Esophagus squamous epithelium (tissue), 5 donors: ENCODE results near the gene MSI1. TPM values are rescaled to one million over a fixed set of nuclear protein-coding genes. Genes with fewer than 3 reads are reported as not detected.

Source experiments
- DNase-seq: peaks from one replicate; lab custom pipeline; 2025; lab: John Stamatoyannopoulos, UW
- H3K27ac ChIP-seq, 4 donors: fragments of 200-600 bp; sonication (generic); one replicate each; pipeline ENCODE4 v1.5.1; 2016 to 2019; ENCODE audit warnings: mild to moderate bottlenecking in 1 of 4
- H3K27me3 ChIP-seq, 4 donors: fragments of 200-600 bp; sonication (generic); 1 replicate in 3 of 4; 2 replicates in 1 of 4; pipeline versions ENCODE4 v1.5.1 to v1.6.0; 2017 to 2021; ENCODE audit warnings: antibody characterized with exemption in 1 of 4
- H3K36me3 ChIP-seq, 3 donors: fragments of 200-600 bp; sonication (generic); one replicate each; pipeline ENCODE4 v1.5.1; 2016 to 2019
- H3K4me1 ChIP-seq, 3 donors: fragments of 200-600 bp; sonication (generic); one replicate each; pipeline ENCODE4 v1.5.1; 2017 to 2019
- H3K4me3 ChIP-seq, 4 donors: fragments of 200-600 bp; sonication (generic); 1 replicate in 3 of 4; 2 replicates in 1 of 4; pipeline ENCODE4 v1.5.1; 2016 to 2019; ENCODE audit warnings: mild to moderate bottlenecking in 2 of 4, moderate library complexity in 1 of 4
- H3K9me3 ChIP-seq, 3 donors: fragments of 200-600 bp; sonication (generic); one replicate each; pipeline ENCODE4 v1.5.1; 2016 to 2019
- CTCF ChIP-seq, 6 experiments: fragments of 450-650 bp in 4 of 6; fragments of 200-600 bp in 2 of 6; sonication (generic) in 2 of 6; IDR thresholded peaks; one replicate each; pipeline ENCODE4 v1.5.1; 2016 to 2019; ENCODE audit warnings: antibody characterized with exemption in 6 of 6, mild to moderate bottlenecking in 4 of 6, moderate library complexity in 4 of 6
- POLR2A ChIP-seq, 4 donors: fragments of 450-650 bp; IDR thresholded peaks; one replicate each; pipeline ENCODE4 v1.6.1; 2017; ENCODE audit warnings: antibody characterized with exemption in 4 of 4, mild to moderate bottlenecking in 4 of 4, moderate library complexity in 3 of 4
- WGBS, 2 donors: methylation state at CpG; one replicate each; pipeline ENCODE4 v1.1.5; 2018; 5-methylcytosine and 5-hydroxymethylcytosine counted together
- intact Hi-C: fragments of 100-400 bp; cut with DNase I; formaldehyde crosslinking; loops from one replicate; pipeline ENCODE4 v1.15.0; 2022
- total RNA-seq, 4 donors: library from RNA; depleted of rRNA; stranded (reverse); fragments of >200 nt; gene quantifications; one replicate each; pipeline ENCODE4 v1.1.0, GENCODE V29; 2016
- donor health status: DM: yes; HTN: yes; CAD: no.

Gene MSI1
- total RNA-seq, 4 donors from 2014 or later, result 0.09 to 0.19 TPM; not detected in 2

GRCh38 chr12:120399531-120399930 lies 30.6 kb upstream of the MSI1 start:
- H3K9me3 ChIP-seq, result no peaks in the 10 kb centered on the region
- peaks cover 0 to 6% (median 0%) of the 10 kb centered on the region in 3 donors for H3K4me1 ChIP-seq
- 55 to 73% methylated on average over 5 of the region's 5 CpGs for whole genome bisulfite sequencing, 2 donors
- H3K36me3 ChIP-seq, result no peaks in the 10 kb centered on the region
- H3K27me3 ChIP-seq, result peaks cover 0 to 40% (median 0%) of the 10 kb centered on the region in 4 donors
- H3K4me3 ChIP-seq, result no peak overlapping the region
- no peak for DNase-seq
- TF ChIP-seq POLR2A (IDR thresholded peaks at IDR 0.05) (no peak), CTCF (IDR thresholded peaks at IDR 0.05) (no peak)
- intact Hi-C loops, result no loop called here
- no peak overlapping the region for H3K27ac ChIP-seq

GRCh38 chr12:120397824-120398540 lies 29.0 kb upstream of the MSI1 start:
- Histone ChIP-seq H3K36me3 (no peaks in the 10 kb centered on the region), H3K27me3 (peaks cover 0 to 42% (median 0%) of the 10 kb centered on the region in 4 donors), H3K4me3 (no peak overlapping the region), H3K27ac (no peak overlapping the region), H3K4me1 (peaks cover 0 to 11% (median 5%) of the 10 kb centered on the region in 3 donors), H3K9me3 (no peaks in the 10 kb centered on the region)
- intact Hi-C loops, result no loop called here
- no peak for TF ChIP-seq CTCF (IDR thresholded peaks at IDR 0.05)
- TF ChIP-seq POLR2A (IDR thresholded peaks at IDR 0.05), result no peak
- DNase-seq, result no peak
- 36 to 57% methylated on average over 8 to 18 of the region's 33 CpGs for WGBS, 2 donors

- Histone ChIP-seq H3K9me3 (no peaks in the 10 kb centered on the region), H3K4me1 (peaks cover 0 to 11% (median 5%) of the 10 kb centered on the region in 3 donors), H3K27me3 (peaks cover 0 to 41% (median 0%) of the 10 kb centered on the region in 4 donors), H3K36me3 (no peaks in the 10 kb centered on the region), H3K27ac (peak overlapping the region; percentile 5 to 40 (median 34)), H3K4me3 (peak overlapping the region in 3 of 4 donors; percentile 8 to 34 (median 15))
- no peak for DNase-seq
- intact Hi-C loops, result no loop called here
- WGBS, 2 donors, result 25 to 30% methylated on average over 6 to 10 of the region's 18 CpGs
- no peak for TF ChIP-seq POLR2A (IDR thresholded peaks at IDR 0.05)
- TF ChIP-seq CTCF (IDR thresholded peaks at IDR 0.05), result no peak
Observed at GRCh38 chr12:120394483-120395367, 25.8 kb upstream of the MSI1 start.

- TF ChIP-seq POLR2A (IDR thresholded peaks at IDR 0.05) (no peak), CTCF (IDR thresholded peaks at IDR 0.05) (no peak)
- Histone ChIP-seq H3K4me3 (no peak overlapping the region), H3K36me3 (no peaks in the 10 kb centered on the region), H3K27ac (no peak overlapping the region), H3K27me3 (peaks cover 0 to 41% (median 0%) of the 10 kb centered on the region in 4 donors), H3K4me1 (peaks cover 0 to 21% (median 5%) of the 10 kb centered on the region in 3 donors), H3K9me3 (no peaks in the 10 kb centered on the region)
- no peak for DNase-seq
- WGBS, 2 donors, result 86 to 95% methylated on average over 1 of the region's 1 CpG
- intact Hi-C loops, result no loop called here
Observed at GRCh38 chr12:120390540-120391120, 21.7 kb upstream of the MSI1 start.
